Activated CD4-positive, alpha-beta T cell treated with anti-CD3 and anti-CD28 coated beads for 24 hours (primary cell): ENCODE measurements around the gene IFNA2.
"Not testable (repeated sequence)": the region's sequence is repeated elsewhere in the genome, so short reads cannot be mapped to it uniquely, and the experiment has no call there.

ENCODE experiments used
- DNase-seq, 2 donors: peaks; one replicate each; pipeline ENCODE4 v3.0.0-alpha.2; 2020; ENCODE audit warnings: low read depth in 2 of 2

The IFNA2 gene

DNA sequence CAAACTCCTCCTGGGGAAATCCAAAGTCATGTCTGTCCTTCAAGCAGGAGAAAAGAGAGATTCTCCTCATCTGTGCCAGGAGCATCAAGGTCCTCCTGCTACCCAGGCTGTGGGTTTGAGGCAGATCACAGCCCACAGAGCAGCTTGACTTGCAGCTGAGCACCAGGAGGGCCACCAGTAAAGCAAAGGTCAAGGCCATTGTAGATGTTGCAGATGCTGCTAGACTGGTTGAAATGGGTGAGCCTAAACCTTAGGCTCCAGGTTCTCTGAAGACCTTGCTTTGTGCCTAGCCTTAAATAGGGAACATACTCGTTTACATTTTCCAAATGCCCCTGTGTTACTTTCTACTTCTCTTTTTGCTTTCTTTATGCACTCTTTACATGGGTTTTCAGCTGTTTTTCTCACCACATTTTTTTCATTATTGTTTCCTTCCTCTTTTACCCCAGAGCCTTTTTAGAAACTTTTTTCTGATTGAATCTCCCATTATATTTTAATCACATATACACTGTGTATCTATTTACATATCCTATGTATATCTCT, at the start of gene IFNA2:
TSS of gene IFNA2 (minus strand) at position 268 of the 540 bp plus-strand sequence. CDS start at position 199, 69 bp downstream.
- DNase-seq: no peak

DNA sequence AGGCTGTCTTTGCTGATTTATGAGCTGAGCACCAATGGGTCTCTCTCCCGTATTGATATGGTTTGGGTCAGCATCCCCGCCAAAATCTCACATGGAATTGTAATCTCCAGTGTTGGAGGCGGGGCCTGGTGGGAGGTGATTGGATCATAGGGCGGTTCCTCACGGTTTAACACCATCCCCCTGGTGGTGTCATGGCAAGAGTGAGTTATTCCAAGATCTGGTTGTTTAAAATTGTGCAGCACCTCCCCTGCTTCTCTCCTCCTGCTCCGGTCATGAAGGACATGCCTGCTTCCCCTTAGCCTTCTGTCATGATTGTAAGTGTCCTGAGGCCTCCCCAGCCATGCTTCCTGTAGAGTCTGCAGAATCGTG, 49.8 kb upstream of the IFNA2 start:
- DNase-seq: not testable (repeated sequence)

DNA sequence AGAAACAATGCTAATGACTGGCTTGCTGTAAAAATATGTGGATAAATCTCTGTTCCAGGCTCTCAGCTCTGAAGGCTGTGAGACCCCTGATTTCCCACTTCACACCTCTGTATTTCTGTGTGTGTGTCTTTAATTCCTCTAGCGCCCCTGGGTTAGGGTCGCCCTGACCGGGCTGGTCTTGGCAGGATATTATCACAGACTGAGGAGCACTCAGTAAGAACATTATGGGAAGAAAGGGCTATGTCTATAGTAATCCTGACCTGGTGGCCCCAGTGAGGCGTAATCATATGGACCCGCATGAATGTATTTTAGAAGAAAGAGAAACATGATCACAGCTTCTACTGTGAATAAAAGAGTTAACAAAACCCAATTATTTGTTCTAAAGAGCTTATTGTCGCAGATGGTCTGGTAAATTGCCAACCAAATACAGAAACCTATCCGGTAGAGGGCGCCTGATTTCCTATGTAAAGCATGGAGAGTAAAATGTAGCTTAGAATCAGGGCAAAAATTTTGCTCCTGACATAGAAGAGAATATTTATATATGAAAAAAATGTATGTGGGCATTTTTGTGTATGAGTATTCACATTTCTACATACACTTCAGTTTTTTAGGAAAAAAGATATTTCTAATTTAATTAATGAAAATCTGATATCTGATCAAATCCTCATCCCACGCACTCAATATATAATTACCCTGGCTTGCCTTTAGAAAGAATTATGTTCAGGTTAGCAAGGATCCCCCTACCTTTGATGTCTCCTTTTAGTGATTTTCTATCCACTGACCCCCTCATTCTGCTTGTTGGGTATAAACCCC, 49.2 kb upstream of the IFNA2 start:
- DNase-seq: peak; percentile 14 to 29

DNA sequence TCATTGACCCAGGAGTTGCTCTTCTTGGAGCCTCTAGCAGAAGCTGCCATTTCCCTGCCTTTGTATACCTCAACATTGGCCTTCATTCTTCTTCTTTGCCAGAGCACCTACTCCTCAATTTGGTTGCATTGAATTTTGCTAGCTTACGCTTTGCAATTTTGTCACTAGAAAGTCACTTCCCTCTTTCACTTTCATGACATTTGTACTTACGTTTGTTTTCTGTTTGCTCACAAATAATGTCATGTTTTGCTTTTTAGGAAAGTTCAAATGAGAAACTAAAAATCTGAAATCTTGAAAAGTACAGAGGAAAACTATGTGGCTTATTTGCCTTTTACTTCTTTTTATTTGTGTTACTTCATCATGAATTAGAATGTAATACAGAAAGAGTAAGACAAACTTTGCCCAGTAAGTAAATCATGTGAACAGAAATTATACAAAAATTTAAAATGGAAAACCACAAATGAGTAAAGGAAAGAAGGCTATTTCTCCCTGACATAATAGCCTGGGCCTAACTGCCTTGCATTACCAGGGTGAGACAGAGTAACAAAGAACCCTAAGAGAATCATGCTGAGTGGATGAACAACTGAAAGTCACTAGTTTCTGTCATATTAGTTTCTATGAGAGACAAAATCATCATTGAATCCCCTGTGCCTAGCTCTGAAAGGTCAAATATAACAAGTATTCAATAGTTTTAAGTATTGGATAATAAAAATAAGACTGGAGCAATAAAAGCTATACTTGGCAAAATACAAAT, 47.7 kb upstream of the IFNA2 start:
- no peak for DNase-seq

DNA sequence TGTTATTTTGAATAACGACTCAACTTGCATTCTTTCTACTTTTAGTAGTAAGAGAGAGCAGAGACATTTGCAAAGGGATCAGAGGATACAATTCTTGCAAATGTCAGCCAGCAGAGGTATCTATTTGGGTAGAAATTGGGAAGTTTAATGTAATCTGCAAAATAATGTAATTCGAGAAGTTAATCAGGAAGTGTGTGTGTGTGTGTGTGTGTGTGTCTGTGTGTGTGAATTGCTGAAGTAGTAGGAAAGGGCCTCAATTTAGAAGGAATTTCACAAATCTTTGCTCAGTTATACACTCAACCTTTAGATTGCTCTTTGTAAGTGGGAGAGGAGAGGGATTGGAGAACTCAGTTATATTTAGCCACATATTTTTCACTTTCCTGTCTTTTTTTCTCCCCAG, 44.0 kb upstream of the IFNA2 start:
- no peak for DNase-seq

DNA sequence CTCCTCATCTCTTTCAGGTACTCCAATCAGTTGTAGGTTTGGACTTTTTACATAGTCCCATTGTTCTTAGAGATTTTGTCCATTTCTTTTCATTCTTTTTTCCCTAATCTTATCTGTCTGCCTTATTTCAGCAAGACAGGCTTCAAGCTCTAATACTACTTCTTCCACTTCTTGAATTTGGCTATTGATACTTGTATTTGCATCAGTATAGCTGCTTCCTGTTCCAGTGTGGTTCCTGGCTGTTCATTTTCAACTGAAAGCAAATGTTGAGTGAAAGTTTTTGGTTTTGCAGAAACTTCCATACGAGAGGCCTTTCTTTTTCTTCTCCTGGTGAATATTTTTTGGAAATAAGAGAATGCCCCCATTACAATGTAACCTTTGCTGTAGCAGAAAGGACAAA, 43.0 kb upstream of the IFNA2 start:
- no peak for DNase-seq

DNA sequence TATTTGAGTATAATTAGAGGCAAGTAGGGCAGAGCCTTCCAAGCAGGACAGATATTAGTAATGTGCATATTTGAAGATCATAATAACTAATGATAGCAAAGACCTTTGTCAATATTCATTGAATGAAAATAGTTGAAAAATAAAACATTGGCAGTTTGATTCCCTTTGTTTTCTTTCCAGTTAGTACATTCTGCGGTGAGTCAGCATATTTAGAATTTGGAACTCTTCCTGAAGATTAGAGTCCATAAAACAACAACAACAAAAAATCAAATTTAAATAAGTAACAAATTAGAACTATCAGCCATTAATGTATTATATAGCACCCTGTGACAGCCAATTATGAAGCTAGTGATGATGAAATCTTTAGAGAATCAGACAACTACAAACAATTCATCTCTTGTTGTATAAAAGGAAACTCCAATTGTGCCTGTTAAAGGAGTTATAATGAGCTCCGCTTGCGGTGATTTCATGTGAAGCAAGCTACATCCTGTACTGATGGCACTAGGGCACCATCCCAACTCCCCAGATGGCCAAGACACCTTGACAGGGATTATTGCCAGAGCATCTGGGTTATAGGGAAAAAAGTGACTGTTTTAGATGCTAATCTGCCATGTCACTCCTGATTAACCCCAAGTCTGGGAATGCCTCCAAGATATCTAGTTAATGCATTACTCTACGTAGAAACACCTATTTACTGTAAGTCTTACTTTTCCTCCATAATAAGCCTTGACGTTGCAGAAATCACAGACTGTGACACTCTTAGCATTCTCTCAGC, 30.5 kb upstream of the IFNA2 start:
- DNase-seq: no peak

DNA sequence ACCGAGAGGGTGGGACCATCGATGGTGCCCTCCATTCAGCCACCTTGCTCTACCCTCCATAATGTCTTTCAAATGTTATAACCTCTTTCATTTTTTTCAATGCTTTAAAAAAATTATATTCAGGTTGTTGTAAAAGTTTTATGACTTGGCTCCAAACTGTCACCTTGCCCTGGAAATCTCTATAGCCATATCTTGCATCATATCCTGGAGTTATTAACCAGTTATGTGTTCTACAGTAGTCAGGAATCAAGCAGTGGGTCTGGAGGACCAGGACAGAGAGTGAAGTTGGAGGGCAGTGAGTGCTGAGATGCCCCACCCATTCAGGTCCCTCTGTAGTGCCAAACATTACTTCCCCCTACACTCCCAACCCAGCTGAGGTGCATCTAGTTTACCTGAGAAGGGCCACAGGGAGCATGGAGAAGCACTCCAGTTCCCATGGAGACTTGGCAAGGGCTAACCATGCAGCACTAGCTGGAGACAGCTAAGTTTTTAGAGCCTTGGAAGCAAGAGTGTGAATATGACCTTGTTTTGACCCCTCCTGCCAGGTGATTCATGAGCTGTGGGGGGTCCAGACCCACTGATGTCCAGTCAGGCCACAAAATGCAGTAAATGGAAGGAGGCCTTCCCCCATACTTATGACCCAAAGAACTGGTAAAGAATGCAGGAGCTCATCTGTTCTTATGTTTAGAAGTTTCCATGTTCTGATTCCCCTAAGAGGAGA, 29.2 kb upstream of the IFNA2 start:
- no peak for DNase-seq

DNA sequence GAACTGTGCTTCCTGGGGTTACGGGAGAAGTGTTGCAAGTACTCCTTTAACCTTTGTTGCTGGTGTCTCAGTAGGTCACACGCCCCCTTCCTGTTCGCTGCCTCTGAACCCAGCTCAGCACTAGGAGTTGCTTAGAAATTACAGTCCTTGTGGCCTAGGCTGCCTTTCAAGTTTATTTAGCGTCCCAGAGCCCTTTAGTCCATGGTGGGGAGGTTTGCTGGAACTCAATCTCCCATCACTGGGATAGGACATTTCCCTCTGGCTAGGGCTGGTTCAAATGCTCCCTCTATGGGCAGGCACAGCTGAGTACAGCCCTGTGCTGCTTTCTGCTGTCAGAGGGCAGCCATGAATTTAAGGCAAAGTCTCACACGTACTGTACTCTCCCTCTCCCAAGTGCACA, 28.4 kb upstream of the IFNA2 start:
- DNase-seq: no peak

DNA sequence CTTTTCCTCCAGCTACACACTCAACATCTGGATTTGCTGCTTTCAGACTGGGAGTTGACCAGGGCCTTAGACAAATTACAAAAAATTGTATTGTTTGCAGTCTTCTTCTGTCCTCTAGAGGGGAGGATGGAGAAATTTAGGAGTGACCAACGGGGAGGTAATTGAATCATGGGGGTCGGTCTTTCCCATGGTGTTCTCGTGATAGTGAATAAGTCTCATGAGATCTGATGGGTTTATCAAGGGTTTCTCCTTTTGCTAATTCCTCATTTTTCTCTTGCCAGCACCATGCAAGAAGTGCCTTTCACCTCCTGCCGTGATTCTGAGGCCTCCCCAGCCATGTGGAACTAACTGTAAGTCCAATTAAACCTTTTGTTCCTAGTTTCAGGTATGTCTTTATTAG, 28.0 kb upstream of the IFNA2 start:
- no peak for DNase-seq

DNA sequence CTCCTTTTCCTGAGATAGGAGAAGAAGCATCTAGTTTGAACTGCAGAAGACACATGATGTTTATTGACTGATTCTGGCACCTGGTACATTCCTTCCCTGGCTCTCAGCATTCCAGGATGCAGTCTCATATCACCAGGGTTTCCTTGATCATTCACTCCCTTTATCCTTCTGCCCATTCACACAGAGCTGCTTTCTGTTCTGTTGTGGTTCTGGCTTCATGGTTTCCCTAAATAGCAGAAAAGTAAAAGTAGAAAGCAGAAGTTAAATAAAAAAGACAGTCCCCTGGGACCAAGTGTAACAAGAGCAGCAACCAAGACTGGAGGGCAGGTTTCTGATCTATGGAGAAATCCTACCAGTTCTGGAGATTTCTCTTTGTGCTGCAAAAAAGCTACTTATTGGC, 26.9 kb upstream of the IFNA2 start:
- DNase-seq: no peak

DNA sequence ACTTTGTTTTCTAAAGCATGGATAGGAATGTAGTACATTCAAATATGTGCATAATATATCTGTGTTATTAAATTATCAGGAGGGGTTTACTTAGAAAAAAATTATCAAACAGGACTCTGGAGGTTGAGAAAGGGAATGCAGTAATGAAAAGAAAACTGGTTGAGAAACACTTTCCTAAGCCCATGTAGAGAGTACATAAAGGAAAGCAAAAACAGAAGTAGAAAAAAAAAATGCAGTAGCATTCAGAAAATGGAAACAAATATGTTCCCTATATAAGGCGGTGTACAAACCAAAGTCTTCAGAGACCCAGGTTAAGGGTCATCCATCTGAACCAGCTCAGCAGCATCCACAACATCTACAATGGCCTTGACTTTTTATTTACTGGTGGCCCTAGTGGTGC, 23.6 kb upstream of the IFNA2 start, which contains the start of gene IFNA8:
TSS of gene IFNA8 (plus strand) at position 301 of the 400 bp plus-strand sequence. CDS start at position 361, 60 bp downstream.
- DNase-seq: no peak

DNA sequence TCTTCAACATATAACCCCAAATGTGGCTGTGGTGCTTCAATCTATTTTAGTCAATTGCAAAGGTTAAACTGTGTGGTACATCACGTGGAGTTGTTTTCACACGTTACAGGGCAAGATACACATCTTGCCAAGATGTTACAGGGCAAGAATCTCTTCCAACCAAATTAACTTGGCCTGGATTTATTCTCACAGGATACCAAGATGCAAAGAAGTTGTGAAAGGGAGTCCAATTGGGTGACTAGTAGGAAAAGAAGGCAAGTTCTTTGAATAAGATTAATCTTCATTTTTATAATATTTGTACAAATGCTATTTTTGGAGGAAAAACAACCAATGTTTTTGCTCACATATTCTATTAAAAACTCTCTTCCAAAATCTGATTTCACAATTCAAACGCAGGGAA, 18.9 kb upstream of the IFNA2 start:
- DNase-seq: no peak

DNA sequence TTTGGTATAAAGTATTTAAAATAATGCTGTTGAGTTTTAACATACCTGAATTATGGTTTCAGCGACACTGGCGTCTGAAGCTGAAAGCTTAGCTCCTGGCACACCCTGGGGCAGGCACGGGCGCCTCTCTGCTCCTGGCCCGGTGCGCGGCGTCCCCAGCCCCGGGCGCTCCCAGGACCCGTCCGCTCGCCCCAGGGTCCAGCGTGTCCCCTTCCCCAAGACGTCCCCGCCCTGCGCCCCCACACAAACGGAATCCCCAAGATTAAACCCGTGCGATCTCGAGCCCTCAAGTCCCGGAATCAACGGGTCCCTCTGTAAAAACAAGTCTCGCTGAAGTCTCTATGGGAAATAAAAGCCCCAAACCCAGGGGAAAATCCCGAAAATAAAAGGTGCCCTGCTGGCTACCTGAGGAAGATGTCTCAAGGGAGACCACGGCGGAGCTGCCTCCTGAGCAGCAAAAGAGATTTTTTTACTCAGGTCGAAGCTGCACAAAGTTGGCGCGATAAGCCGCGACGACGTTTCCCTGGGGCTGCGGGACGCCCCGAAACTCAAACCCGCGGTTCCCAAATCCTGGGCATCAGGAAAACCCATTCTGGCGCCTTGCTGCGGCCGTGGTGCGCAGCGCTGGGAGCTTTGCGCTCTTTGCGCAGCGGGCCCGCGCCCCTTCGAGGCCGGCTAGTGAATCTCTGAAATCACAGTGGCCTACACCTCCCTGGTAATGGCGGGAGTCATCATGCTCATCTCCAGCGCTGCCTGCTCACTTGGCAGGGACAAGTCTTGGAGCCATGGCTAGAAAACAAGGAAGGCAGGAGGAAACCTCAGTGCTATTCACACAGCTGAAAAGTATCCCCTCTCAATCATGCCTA, 17.4 kb upstream of the IFNA2 start:
- DNase-seq: no peak

DNA sequence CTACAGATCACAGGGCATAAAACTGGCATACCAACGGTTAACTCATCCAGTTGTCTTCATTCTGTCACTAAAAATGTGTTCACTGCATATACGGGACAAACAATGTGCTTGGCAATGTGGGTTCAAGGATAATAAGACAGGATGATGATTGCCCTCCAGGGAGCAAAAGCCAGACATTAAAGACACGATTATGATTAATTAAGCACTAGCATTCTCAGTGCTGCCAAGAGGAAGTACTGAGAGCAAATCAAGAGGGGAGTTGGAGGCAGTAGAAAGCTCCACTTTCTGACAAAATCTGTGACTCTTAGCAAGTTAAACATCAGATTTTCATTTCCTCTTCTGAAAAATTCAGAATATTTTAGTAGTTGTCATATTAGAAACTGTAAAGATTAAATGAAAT, 14.8 kb upstream of the IFNA2 start:
- no peak for DNase-seq

DNA sequence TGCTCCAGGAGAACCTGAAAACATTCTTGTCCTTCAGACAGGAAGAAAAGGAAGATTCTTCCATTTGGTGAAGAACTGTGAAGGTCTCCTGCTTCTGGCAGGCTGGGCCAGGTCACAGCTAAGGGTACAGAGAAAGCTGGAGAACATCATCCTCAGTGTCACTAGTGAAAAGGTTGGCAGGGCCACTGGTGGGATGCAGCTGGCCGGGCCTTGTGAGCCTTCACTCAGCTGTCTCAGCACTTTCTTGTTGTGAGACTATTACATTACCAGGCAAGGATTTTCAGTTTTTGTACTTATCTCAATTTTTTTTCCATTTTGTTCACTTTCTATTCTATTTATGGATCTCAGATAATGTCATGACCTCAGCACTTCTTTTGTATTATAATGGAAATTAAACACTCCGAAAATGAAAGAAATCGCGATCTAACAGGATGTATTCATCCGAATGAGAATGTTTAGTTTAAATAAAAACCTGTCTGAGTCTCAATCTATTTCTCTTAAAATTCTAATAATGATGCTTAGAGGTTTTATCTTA, 13.8 kb upstream of the IFNA2 start:
- no peak for DNase-seq

DNA sequence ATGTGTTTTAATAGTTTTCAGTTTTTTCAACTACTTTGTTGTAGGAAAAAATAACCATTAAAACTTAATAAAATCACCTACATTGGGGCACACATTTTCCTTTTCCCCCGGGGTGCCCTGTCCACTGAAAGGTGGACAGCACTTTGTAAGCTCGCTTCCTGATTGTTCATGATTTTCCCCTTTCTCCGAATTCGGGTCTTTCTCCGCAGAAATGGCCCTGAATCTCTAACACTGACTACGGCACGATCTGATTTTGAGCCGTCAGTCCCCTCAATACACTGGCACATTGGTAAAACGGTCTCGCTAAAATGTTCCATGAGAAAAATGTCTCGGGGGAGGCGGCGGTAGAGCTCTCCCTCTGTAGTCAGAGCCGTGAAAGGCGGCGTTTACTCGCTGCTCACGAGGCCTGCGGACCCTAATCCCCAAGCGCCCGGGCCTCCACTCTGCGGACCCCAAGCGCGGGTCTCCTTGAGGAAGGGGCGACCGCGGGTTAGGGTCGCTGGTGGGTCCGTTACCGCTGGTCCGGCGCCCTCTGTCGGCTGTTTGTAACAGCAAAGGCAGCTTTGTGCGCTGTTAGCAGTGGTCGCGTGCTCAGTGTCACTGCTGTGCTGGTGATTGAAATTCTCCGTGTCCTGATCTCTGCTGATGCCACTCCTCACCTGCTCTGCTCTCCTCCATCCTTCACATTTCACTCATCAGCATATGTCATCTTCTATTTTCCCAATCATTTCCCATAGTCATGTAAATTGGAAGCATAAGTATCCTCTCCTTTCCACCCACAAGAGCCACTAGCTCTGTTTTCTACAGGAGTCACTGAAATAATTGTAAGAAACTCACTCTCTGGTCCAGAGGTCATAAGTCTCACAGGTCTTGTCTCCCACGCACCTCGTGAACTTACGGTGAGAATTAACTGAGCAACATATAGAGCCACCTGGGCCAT, 10.8 kb upstream of the IFNA2 start:
- peak; percentile 31 to 38 for DNase-seq

DNA sequence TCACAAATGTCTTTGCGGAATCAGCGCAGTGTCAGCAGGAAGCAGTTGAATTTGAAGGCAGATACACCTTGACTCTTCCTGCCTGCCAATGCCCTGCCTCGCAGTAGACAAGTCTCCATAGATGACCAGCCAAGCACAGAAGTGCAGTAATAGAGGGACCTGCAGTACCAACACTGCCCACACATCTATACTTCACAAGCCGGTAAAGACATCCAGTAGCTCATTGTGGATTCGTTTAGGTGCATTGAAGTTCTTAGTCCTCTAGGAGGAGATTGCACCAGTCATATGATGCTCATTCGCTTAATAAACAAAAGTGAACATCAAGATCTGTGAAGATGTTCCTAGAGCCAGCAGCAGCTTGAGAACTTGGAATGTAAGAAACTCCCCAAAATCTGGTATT, 7.1 kb upstream of the IFNA2 start:
- no peak for DNase-seq

DNA sequence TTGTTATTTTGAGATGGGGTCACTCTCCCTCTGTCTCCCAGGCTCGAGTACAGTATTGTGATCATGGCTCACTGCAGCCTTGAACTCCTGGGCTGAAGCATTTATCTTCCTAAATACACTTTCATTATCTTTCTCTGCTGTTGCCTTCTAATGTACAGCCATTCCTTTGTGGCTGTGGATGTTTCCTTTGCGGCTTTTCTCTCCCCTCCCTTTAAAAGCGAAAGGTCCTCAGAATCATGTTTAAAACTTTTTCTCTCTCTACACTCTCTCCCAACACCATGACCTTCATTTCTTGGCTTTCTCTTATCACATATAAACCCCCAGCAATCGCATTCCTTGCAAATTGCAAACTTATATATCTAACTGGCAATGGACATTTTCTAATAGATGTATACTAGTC, 1.6 kb downstream of the IFNA2 start:
- DNase-seq: no peak
